ENCODE results near the gene KTN1.
A peak's percentile ranks its signal among the peaks of the same experiment; 100 is the strongest.

KTN1 gene

GRCh38 chr14:55579724-55580469 lies at the start of gene KTN1:
Gene KTN1 (plus strand): TSS chr14:55580207. CDS start chr14:55612049, 31,842 bp downstream.
- peak; percentile 54 to 74 for DNase-seq (ENCODE audit: low read depth in 2 of 2, low spot score in 1 of 2)

DNA sequence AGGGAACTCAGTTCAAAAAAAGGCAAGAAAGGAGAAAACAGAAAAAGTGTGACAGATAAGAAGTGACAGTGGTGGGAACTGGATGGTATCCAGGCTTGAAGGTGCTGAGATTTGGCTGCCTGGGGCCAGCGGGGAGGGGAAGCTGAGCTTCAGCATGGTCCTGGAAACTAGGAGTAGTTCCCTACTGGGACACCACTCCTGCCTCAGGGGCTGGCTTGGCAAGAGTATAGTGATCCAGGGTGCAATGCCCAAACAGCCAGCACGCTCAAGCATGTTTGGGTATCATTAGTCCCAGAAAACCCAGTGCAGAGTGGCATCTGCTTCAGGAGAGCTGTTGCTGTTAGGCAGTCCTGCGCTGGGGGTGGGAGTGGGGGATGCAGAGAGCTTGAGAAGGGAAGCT lies 49.5 kb upstream of the KTN1 start:
- no peak for DNase-seq (ENCODE audit: low read depth in 2 of 2, low spot score in 1 of 2)

GRCh38 chr14:55532645-55533344 lies 47.2 kb upstream of the KTN1 start:
- no peak for DNase-seq (ENCODE audit: low read depth in 2 of 2, low spot score in 1 of 2)

GRCh38 chr14:55533960-55534359 lies 46.0 kb upstream of the KTN1 start:
- no peak for DNase-seq (ENCODE audit: low read depth in 2 of 2, low spot score in 1 of 2)

DNA sequence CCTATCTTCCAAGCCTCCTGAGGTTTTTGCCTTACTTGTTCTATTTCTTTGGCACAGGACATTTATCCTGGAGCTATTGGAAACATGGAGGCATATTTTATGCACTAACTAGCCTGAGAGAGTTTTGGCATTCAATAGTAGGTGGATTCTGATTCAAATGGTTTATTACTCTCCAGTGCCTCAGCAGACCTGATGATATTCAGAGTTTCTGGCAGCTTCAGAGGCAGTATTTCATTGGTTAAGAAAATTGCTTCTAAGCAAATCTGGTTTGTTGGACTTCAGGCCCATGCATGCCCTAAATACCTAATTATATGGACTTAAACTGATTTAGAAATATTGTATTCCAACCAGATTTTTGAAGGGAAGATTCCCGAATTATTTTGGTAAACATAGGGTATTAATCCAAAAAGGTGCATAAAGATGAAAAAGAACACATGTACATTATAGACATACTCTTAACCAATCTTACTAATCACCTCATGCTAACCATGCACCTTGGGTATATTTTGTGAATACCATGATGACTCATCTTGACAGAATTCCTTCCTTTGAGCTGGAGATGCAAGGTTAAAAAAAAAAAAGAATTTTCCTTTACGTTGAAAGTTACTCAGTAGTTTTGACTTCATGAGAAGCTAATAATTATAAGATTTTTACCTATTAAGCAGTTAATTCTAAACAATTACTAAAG lies 44.3 kb upstream of the KTN1 start:
- no peak for DNase-seq (ENCODE audit: low read depth in 2 of 2, low spot score in 1 of 2)

- no peak for DNase-seq (ENCODE audit: low read depth in 2 of 2, low spot score in 1 of 2)
Measured at GRCh38 chr14:55536204-55536708, 43.8 kb upstream of the KTN1 start.

DNA sequence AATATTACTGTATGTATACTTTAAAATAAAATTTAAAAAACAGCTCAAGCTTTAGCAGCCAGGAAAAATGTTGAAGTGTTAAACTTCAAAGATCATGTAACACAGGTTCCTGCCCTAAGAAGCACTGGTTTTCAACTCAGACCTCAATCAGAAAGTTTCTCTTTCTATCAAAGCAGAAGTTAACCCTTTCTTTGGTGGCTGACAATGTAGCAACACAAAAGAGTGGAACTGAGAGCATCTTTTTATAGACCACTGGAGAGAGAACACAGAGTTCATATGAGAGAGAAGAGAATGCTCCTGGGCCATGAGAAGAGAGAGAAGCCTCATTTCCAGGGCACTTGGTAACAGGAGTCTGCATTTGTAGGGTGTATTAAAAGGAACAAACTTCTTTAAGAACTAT lies 42.2 kb upstream of the KTN1 start:
- DNase-seq (ENCODE audit: low read depth in 2 of 2, low spot score in 1 of 2): no peak

DNA sequence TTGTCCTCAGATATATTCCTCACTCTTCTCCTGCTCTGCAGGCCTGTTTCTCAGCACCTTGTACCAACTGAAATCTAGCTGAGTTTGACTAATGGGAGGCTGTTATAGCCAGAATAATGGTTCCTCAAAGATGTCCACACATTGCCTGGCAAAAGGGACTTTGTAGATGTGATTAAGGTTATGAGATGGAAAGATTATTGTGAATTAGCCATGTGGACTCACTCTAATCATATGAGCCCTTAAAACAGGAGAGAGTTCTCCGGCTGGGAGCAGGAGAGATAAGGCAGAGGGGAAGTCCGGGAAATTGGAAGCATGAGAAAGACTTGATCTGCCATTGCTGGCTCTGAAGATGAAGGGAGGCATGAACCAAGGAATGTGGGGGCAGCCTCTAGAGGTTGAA lies 40.0 kb upstream of the KTN1 start:
- DNase-seq (ENCODE audit: low read depth in 2 of 2, low spot score in 1 of 2): no peak

DNA sequence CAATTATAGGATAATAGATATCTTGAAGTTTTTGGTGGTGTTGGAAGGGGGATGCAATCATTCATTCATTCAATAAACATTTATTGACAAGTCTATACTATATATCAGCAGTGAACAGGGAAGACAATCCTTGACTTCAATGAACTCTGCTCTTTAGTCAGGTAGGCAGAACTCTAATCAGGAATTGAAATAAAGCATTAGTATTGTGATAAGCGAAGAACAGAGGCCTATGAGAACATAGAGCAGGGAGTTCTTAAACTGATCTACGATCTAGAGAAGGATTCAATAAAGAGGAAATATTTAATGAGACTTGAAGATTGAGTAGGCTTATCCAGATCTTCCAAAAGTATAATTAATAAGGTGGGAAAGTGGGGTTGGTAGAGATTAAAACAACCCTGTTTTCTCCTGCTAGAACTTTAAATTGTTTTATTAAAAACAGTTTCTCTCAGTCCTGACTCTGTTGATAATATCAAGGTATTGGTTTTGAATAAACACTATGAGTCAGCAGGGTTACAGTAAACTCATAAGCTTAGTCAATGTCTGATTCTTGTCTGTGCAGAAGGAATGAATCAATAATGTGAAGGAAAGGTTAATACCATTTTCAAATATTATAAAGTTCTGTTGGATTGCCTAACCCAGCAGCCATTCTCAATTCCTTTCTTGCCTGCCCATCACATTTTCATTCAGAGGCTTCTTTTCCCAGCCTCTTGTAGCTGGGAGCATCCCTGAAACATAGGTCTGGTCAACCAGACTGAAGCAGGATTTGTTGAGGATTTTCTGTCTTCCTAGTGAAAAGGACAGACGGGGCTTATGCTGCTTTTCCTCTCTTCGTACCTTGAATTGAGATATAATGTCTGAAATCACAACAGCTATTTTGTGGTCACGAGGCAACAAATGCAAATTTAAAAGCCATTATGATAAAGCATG lies 38.9 kb upstream of the KTN1 start:
- no peak for DNase-seq (ENCODE audit: low read depth in 2 of 2, low spot score in 1 of 2)

- DNase-seq (ENCODE audit: low read depth in 2 of 2, low spot score in 1 of 2): no peak
Measured at GRCh38 chr14:55545779-55546178, 34.2 kb upstream of the KTN1 start.

GRCh38 chr14:55546212-55546874 lies 33.7 kb upstream of the KTN1 start:
- no peak for DNase-seq (ENCODE audit: low read depth in 2 of 2, low spot score in 1 of 2)

DNA sequence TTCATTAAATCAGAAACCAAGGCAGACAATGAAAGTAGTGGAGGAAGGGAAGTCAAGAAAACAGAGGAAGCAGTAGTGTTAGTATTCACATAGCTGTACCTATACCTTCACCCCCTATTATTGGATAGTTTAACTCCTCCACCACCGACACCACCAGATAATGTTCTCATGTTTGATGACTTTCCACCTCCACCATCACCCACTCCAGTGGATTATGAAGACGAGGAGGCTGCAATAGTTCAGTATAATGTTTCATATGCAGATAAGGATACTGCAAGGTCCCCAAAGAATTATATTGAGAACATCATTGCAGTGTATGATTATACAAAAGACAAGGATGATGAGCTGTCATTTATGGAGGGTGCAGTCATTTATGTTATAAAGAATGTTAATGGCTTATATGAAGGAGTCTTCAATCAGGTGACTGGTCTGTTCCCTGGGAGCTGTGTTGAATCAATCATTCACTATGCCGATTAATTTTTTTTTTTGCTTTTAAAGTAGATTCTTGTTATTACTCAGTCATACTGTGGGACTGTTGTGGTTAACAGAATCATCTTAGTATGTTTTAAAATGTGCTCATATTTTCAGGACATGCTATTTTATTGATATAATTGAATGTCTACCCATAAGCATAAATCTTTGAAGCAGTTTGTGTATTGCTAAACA lies 32.2 kb upstream of the KTN1 start:
- no peak for DNase-seq (ENCODE audit: low read depth in 2 of 2, low spot score in 1 of 2)

GRCh38 chr14:55553791-55554190 lies 26.2 kb upstream of the KTN1 start:
- DNase-seq (ENCODE audit: low read depth in 2 of 2, low spot score in 1 of 2): no peak

DNA sequence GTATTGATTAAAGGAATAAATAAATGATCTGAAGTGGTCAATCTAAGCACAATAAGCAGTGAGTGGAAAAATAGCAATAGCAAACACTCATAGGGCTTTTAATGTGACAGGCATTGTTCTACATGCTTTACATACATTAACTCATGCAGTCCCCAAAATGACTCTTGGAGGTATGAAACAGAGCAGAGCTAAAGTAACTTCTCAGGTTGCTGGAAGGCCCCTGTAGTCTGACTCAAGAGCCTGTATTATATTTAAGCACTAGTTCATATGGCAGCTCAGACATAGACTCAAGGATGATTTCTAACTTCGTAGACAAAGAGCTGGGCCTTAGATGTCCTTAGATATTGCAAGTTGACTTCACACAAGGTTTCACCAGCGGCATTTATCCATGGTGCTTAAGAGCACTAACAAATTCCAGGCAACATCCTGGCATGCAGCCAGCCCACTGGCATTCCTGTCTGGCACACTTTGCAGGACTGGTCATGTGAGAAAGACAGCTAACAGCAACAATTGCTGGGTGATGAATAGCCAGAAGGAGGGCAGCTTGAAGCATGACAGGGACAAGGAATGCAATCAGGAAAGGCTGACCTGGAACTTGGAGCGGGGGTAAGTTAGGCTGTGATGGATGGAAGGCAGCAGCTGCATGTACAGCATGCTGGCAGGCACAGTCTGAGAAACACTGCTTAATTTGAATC lies 22.9 kb upstream of the KTN1 start:
- no peak for DNase-seq (ENCODE audit: low read depth in 2 of 2, low spot score in 1 of 2)

DNA sequence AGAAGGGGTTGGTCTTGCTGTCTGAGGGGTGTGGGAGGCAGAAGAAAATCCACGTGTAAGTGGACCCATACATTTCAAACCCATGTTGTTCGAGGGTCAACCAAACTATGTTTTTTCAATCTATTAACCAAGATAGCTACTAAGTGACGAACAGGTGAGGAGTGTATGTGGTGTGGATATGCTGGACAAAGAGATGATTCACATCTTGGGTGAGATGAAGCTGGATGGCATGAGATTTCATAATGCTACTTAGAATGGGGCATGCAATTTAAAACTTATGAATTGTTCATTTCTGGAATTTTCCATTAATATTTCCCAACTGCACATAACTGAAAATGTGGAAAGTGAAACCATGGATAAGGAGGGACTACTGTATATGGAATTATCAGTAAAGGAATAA lies 17.9 kb upstream of the KTN1 start:
- no peak for DNase-seq (ENCODE audit: low read depth in 2 of 2, low spot score in 1 of 2)

DNA sequence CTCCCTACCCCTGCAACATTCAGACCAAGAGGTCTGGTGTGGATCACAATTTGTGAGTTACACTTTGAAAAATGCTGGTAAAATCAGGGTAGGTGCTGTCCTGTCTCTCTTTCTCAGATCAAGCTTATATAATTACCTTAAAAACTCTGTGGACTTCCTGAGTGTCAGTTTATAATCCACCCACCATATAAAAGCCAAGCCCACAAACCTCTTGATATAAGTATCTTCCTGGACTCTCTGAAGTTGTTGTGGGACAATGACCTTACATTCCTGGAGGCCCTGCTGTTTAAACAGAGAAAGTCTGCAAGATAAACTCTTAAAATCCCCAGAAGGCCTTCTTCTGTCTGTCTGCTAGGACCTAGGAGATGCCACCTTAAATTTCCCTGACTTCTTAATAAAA lies 11.4 kb upstream of the KTN1 start:
- DNase-seq (ENCODE audit: low read depth in 2 of 2, low spot score in 1 of 2): no peak

DNA sequence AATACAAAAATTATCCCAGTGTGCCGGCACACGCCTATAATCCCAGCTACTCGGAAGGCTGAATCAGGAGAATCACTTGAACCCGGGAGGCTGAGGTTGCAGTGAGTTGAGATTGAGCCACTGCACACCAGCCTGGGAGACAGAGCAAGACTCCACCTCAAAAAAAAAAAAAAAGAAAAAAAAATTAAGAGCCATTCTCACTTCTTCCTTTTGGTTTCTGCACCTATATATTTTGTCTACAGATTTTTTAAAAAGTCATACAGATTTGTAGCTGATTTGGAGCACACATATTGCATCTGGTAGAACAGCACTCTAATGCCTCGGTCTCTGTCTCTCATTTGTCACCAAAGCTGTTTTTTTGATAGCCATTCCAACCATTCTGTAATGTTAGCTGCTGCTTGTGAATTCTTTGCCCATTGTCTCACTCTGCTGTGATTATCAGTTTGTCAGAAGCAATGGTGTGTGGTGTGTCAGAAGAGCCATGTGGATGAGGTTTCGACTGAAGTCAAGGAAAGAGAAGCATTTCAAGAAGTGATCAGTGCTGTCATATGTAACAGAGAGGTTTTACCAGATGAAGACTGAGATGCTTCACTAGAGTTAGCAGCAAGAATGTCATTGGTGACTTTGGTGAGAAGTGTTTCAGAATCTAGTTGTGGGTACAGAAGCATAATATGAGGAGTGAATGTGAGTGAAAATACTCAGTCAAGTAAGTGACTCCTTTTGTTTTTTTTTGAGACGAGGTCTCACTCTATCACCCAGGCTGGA lies 8.7 kb upstream of the KTN1 start:
- DNase-seq (ENCODE audit: low read depth in 2 of 2, low spot score in 1 of 2): no peak

- DNase-seq (ENCODE audit: low read depth in 2 of 2, low spot score in 1 of 2): no peak
Measured at GRCh38 chr14:55572578-55572977, 7.4 kb upstream of the KTN1 start.

DNA sequence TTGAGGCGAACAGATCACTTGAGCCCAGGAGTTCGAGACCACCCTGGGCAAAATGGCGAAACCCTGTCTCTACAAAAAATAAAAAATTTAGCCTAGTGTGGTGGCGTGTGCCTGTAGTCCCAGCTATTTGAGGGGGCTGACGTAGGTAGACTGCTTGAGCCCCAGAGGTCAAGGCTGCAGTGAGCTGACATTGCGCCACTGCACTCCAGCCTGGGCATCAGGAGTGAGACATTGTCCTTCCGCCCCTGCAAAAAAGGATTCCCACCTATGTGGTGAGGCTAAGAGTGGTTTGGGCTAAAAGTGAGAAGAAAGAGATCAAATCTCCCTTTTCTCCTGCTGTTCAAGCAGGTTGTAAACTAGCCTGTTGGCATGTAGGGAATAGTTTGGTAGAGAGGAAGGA lies 5.0 kb upstream of the KTN1 start:
- DNase-seq (ENCODE audit: low read depth in 2 of 2, low spot score in 1 of 2): no peak
